ENCODE data around the gene PNPLA5. TPM values are rescaled to one million over a fixed set of nuclear protein-coding genes. Genes with fewer than 3 reads are reported as not detected.

The PNPLA5 gene
- total and polyA plus RNA-seq, 4 donors: not detected

- no peak overlapping the region for H3K4me3 ChIP-seq (ENCODE audit: low read depth in 1 of 3, low read length in 3 of 3)
- no peaks in the 10 kb centered on the region for H3K4me1 ChIP-seq (ENCODE audit: control insufficient read depth in 4 of 4, insufficient read depth in 4 of 4, low read length in 3 of 4)
- H3K27me3 ChIP-seq (ENCODE audit: control insufficient read depth in 4 of 4, insufficient read depth in 4 of 4, low read length in 3 of 4): no peaks in the 10 kb centered on the region
- H3K9ac ChIP-seq (ENCODE audit: low read depth in 1 of 2, low read length in 2 of 2): no peak overlapping the region
- no peak overlapping the region for H3K27ac ChIP-seq (ENCODE audit: low read depth in 1 of 2, low read length in 2 of 2)
- no peak for DNase-seq (ENCODE audit: low spot score)
- H3K9me3 ChIP-seq (ENCODE audit: control insufficient read depth in 4 of 4, low read length in 3 of 4): no peaks in the 10 kb centered on the region
- TF ChIP-seq NR2F2 (IDR thresholded peaks at IDR 0.05): no peak
- TF ChIP-seq RXRA (IDR thresholded peaks at IDR 0.05): no peak
- no peak for TF ChIP-seq MAX (IDR thresholded peaks at IDR 0.05)
- TF ChIP-seq CTCF (IDR thresholded peaks at IDR 0.05; ENCODE audit: low read depth, low read length, missing input control): no peak
- TF ChIP-seq, protein P1, sequence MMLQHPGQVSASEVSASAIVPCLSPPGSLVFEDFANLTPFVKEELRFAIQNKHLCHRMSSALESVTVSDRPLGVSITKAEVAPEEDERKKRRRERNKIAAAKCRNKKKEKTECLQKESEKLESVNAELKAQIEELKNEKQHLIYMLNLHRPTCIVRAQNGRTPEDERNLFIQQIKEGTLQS (IDR thresholded peaks at IDR 0.05): no peak
- TF ChIP-seq JUND (IDR thresholded peaks at IDR 0.05): no peak
- TF ChIP-seq FOXA2 (IDR thresholded peaks at IDR 0.05): no peak
- TF ChIP-seq ZBTB33 (IDR thresholded peaks at IDR 0.05): no peak
- TF ChIP-seq FOXA1 (IDR thresholded peaks at IDR 0.05): no peak
- no peak for TF ChIP-seq SP1 (IDR thresholded peaks at IDR 0.05)
- no peak for TF ChIP-seq YY1 (IDR thresholded peaks at IDR 0.05)
- no peak for TF ChIP-seq HNF4G (IDR thresholded peaks at IDR 0.05)
- TF ChIP-seq TAF1 (conservative IDR thresholded peaks at IDR 0.05): no peak
- WGBS: 81% methylated on average over 9 of the region's 9 CpGs
- H3K36me3 ChIP-seq (ENCODE audit: control insufficient read depth in 4 of 4, insufficient read depth in 3 of 4, low read depth in 1 of 4, low read length in 3 of 4): no peaks in the 10 kb centered on the region
Measured at GRCh38 chr22:43837666-43838065, 54.1 kb downstream of the PNPLA5 start.

GRCh38 chr22:43835736-43836135, 56.1 kb downstream of the PNPLA5 start:
- TF ChIP-seq REST (IDR thresholded peaks at IDR 0.05) (no peak), FOXA1 (IDR thresholded peaks at IDR 0.05) (no peak), SP1 (IDR thresholded peaks at IDR 0.05) (no peak), JUND (IDR thresholded peaks at IDR 0.05) (no peak), TAF1 (conservative IDR thresholded peaks at IDR 0.05) (no peak)
- Histone ChIP-seq H3K27ac (ENCODE audit: low read depth in 1 of 2, low read length in 2 of 2) (no peak overlapping the region), H3K36me3 (ENCODE audit: control insufficient read depth in 4 of 4, insufficient read depth in 3 of 4, low read depth in 1 of 4, low read length in 3 of 4) (no peaks in the 10 kb centered on the region), H3K27me3 (ENCODE audit: control insufficient read depth in 4 of 4, insufficient read depth in 4 of 4, low read length in 3 of 4) (no peaks in the 10 kb centered on the region), H3K4me1 (ENCODE audit: control insufficient read depth in 4 of 4, insufficient read depth in 4 of 4, low read length in 3 of 4) (no peaks in the 10 kb centered on the region), H3K9me3 (ENCODE audit: control insufficient read depth in 4 of 4, low read length in 3 of 4) (no peaks in the 10 kb centered on the region), H3K4me3 (ENCODE audit: low read depth in 1 of 3, low read length in 3 of 3) (no peak overlapping the region), H3K9ac (ENCODE audit: low read depth in 1 of 2, low read length in 2 of 2) (no peak overlapping the region)
- DNase-seq (ENCODE audit: low spot score): no peak
- 85% methylated on average over 13 of the region's 13 CpGs for WGBS

Data from liver (tissue), 9 donors.